DND-41 (cell line): Measurements from ENCODE around the gene REM2.

Experiments
- CTCF ChIP-seq: IDR thresholded peaks from 2 replicates; pipeline ENCODE4 v1.5.1; 2012; ENCODE audit warnings: borderline replicate concordance, low read length, moderate library complexity, mild to moderate bottlenecking; ENCODE audit not compliant: poor library complexity, severe bottlenecking; ENCODE audit errors: extremely low read depth
- EZH2 ChIP-seq: IDR thresholded peaks from 3 replicates; pipeline ENCODE4 v1.6.1; 2012; ENCODE audit warnings: borderline replicate concordance, low read depth, mild to moderate bottlenecking, moderate library complexity, low read length, inconsistent platforms; ENCODE audit not compliant: severe bottlenecking

GRCh38 chr14:22898302-22899090, 15.5 kb downstream of the REM2 start:
- TF ChIP-seq EZH2 (no peak), CTCF (no peak)
